CD14-positive monocyte (primary cell): ENCODE data around the gene ZNF844. TPM values are rescaled to one million over a fixed set of nuclear protein-coding genes. Genes with fewer than 3 reads are reported as not detected.

Source experiments
- DNase-seq, 3 donors: peaks; one replicate each; pipeline ENCODE4 v3.0.0-alpha.2; 2011 to 2022
- H2AFZ ChIP-seq: 2 replicates; pipeline ENCODE4 v1.6.0; 2012; ENCODE audit warnings: mild to moderate bottlenecking, low read depth, low read length, inconsistent platforms; ENCODE audit not compliant: insufficient read depth, poor library complexity, severe bottlenecking
- H3K27ac ChIP-seq, 2 donors: 1 replicate in 1 of 2; 2 replicates in 1 of 2; pipeline ENCODE4 v1.5.1; 2012 to 2013; ENCODE audit warnings: low read length in 2 of 2, control low read depth in 1 of 2, inconsistent platforms in 1 of 2, low read depth in 1 of 2, mild to moderate bottlenecking in 1 of 2
- H3K27me3 ChIP-seq, 2 donors: one replicate each; pipeline versions ENCODE4 v1.6.0 to v1.6.1; 2011 to 2013; ENCODE audit warnings: low read length in 2 of 2; ENCODE audit not compliant: control insufficient read depth in 2 of 2, insufficient read depth in 2 of 2
- H3K36me3 ChIP-seq, 2 donors: replicated peaks in 1 of 2; 1 replicate in 1 of 2; 2 replicates in 1 of 2; pipeline versions ENCODE4 v1.5.1 to v1.6.1; 2012 to 2013; ENCODE audit warnings: low read length in 2 of 2, control low read depth in 1 of 2, inconsistent platforms in 1 of 2, mild to moderate bottlenecking in 1 of 2; ENCODE audit not compliant: insufficient read depth in 2 of 2, control insufficient read depth in 1 of 2
- H3K4me1 ChIP-seq, 2 donors: 1 replicate in 1 of 2; 2 replicates in 1 of 2; pipeline versions ENCODE4 v1.5.1 to v1.6.1; 2012 to 2013; ENCODE audit warnings: low read length in 2 of 2, control low read depth in 1 of 2, inconsistent platforms in 1 of 2, mild to moderate bottlenecking in 1 of 2, moderate library complexity in 1 of 2; ENCODE audit not compliant: insufficient read depth in 2 of 2, control insufficient read depth in 1 of 2
- H3K4me2 ChIP-seq: replicated peaks from 2 replicates; pipeline ENCODE3; 2012; ENCODE audit warnings: low read length, moderate library complexity, mild to moderate bottlenecking; ENCODE audit not compliant: poor library complexity, severe bottlenecking; ENCODE audit errors: extremely low read depth
- H3K4me3 ChIP-seq, 3 experiments: fragments of 200-600 bp in 1 of 3; sonication (generic) in 1 of 3; replicated peaks in 1 of 3; 1 replicate in 2 of 3; 2 replicates in 1 of 3; pipeline ENCODE4 v1.5.1; 2011 to 2013; ENCODE audit warnings: low read length in 3 of 3, mild to moderate bottlenecking in 3 of 3, control low read depth in 2 of 3, low read depth in 2 of 3, inconsistent platforms in 1 of 3, moderate library complexity in 1 of 3
- H3K79me2 ChIP-seq: 2 replicates; pipeline ENCODE4 v1.6.0; 2012; ENCODE audit warnings: mild to moderate bottlenecking, control low read depth, inconsistent platforms, low read length, moderate library complexity; ENCODE audit not compliant: insufficient read depth
- H3K9ac ChIP-seq: 2 replicates; pipeline ENCODE4 v1.6.0; 2017; ENCODE audit warnings: low read length, mild to moderate bottlenecking; ENCODE audit not compliant: insufficient read depth, poor library complexity, severe bottlenecking
- H3K9me3 ChIP-seq, 2 donors: replicated peaks in 1 of 2; 1 replicate in 1 of 2; 2 replicates in 1 of 2; pipeline versions ENCODE4 v1.5.1 to v1.6.1; 2012 to 2013; ENCODE audit warnings: low read length in 2 of 2, control low read depth in 1 of 2; ENCODE audit not compliant: control insufficient read depth in 1 of 2, insufficient read depth in 1 of 2
- H4K20me1 ChIP-seq: 2 replicates; pipeline ENCODE4 v1.6.0; 2012; ENCODE audit warnings: mild to moderate bottlenecking, low read length, control low read depth, moderate library complexity; ENCODE audit not compliant: insufficient read depth
- H3K27ac Mint-ChIP-seq, 7 donors: one replicate each; pipeline ENCODE4 v1.8.0; 2020; ENCODE audit warnings: mild to moderate bottlenecking in 7 of 7, mixed read lengths in 7 of 7, moderate library complexity in 6 of 7, inconsistent platforms in 2 of 7
- H3K27me3 Mint-ChIP-seq, 3 donors: one replicate each; pipeline ENCODE4 v1.8.0; 2021 to 2022; ENCODE audit warnings: low read depth in 3 of 3, mild to moderate bottlenecking in 3 of 3, mixed read lengths in 3 of 3, moderate library complexity in 3 of 3, inconsistent platforms in 1 of 3
- H3K36me3 Mint-ChIP-seq, 2 donors: one replicate each; pipeline ENCODE4 v1.8.0; 2020; ENCODE audit warnings: mixed read lengths in 2 of 2, inconsistent platforms in 1 of 2, mild to moderate bottlenecking in 1 of 2
- H3K4me1 Mint-ChIP-seq: one replicate; pipeline ENCODE4 v1.8.0; 2020; ENCODE audit warnings: mild to moderate bottlenecking, mixed read lengths
- H3K4me3 Mint-ChIP-seq, 2 donors: one replicate each; pipeline ENCODE4 v1.8.0; 2020; ENCODE audit warnings: mild to moderate bottlenecking in 2 of 2, mixed read lengths in 2 of 2, moderate library complexity in 1 of 2
- H3K9me3 Mint-ChIP-seq, 7 donors: one replicate each; pipeline ENCODE4 v1.8.0; 2020 to 2022; ENCODE audit warnings: mixed read lengths in 7 of 7, mild to moderate bottlenecking in 6 of 7, moderate library complexity in 6 of 7, inconsistent platforms in 2 of 7
- CTCF ChIP-seq: fragments of 200-600 bp; IDR thresholded peaks from one replicate; pipeline ENCODE4 v1.8.0; 2022; ENCODE audit warnings: antibody characterized with exemption, mild to moderate bottlenecking
- WGBS: methylation state at CpG from one replicate; pipeline ENCODE4 v1.1.5; 2013; ENCODE audit warnings: missing lambda C conversion rate; ENCODE audit not compliant: insufficient coverage; 5-methylcytosine and 5-hydroxymethylcytosine counted together
- intact Hi-C, 2 donors: fragments of 100-400 bp; cut with micrococcal nuclease; formaldehyde crosslinking; loops; one replicate each; pipeline versions ENCODE4 v1.15.0 to v1.15.1; 2023
- polyA plus RNA-seq, 3 donors: library from polyadenylated mRNA; depleted of rRNA in 1 of 3; unstranded in 2 of 3; stranded (reverse) in 1 of 3; fragments of 300-500 nt in 2 of 3; fragments of >200 nt in 1 of 3; fragmentation: Illumina TruSeq in 2 of 3; gene quantifications; 1 replicate in 2 of 3; 2 replicates in 1 of 3; pipeline ENCODE4 v1.2.3, GENCODE V29; 2012 to 2021

ZNF844 gene
- polyA plus RNA-seq, 3 donors = 1.9 to 2.2 (median 2.0) TPM

DNA sequence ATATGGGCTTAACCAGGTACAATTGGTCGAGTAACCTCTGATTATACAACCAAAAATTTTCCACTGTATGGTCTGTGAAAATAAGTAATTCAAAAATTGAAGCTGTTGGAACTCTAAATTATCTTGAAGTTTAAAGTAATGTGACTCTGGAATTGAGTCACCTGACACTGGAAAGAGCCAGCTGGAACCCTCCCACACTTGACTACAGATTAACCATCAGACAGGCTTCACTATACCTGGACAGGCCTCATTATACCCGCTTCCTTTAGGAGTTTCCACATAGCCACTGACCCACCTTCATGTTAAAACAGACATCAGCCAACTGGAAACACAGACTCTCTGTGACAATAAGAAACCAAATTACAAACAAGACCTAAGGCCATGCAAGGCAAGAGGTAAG, 30.3 kb upstream of the ZNF844 start:
- intact Hi-C loops = loop anchor here in 1 of 2 donors (2.0 kb wide), 1 partner anchor 69 kb away; the partner anchor contains the start of gene ZNF763
- H3K9me3 ChIP-seq = peaks cover 5 to 18% of the 10 kb centered on the region in 2 donors
- no peak overlapping the region for H3K27ac Mint-ChIP-seq
- peaks cover 3 to 38% (median 29%) of the 10 kb centered on the region in 7 donors for H3K9me3 Mint-ChIP-seq
- 100% methylated on average over 1 of the region's 2 CpGs for WGBS
- no peak overlapping the region for H3K4me3 ChIP-seq
- H3K27ac ChIP-seq = no peak overlapping the region
- no peak overlapping the region for H2AFZ ChIP-seq
- peaks cover 11 to 13% of the 10 kb centered on the region in 2 donors for H3K4me1 ChIP-seq
- no peaks in the 10 kb centered on the region for H3K36me3 ChIP-seq
- no peaks in the 10 kb centered on the region for H4K20me1 ChIP-seq
- H3K4me1 Mint-ChIP-seq = peaks cover 18% of the 10 kb centered on the region
- H3K27me3 Mint-ChIP-seq = peaks cover 0 to 8% (median 5%) of the 10 kb centered on the region in 3 donors
- peak overlapping the region in 1 of 2 donors; percentile 24 for H3K4me3 Mint-ChIP-seq
- TF ChIP-seq CTCF = no peak
- H3K4me2 ChIP-seq = no peak overlapping the region
- H3K9ac ChIP-seq = no peak overlapping the region
- H3K36me3 Mint-ChIP-seq = peaks cover 3 to 4% of the 10 kb centered on the region in 2 donors
- H3K27me3 ChIP-seq = peaks cover 0 to 4% of the 10 kb centered on the region in 2 donors
- no peaks in the 10 kb centered on the region for H3K79me2 ChIP-seq
- no peak for DNase-seq

GRCh38 chr19:12034620-12035019, 29.9 kb upstream of the ZNF844 start:
- H3K27me3 ChIP-seq = peaks cover 0 to 4% of the 10 kb centered on the region in 2 donors
- no peaks in the 10 kb centered on the region for H4K20me1 ChIP-seq
- H3K27ac ChIP-seq = no peak overlapping the region
- no peaks in the 10 kb centered on the region for H3K79me2 ChIP-seq
- no peak overlapping the region for H3K4me2 ChIP-seq
- Mint-ChIP-seq H3K27me3 (peaks cover 0 to 8% (median 5%) of the 10 kb centered on the region in 3 donors), H3K4me3 (peak overlapping the region in 1 of 2 donors; percentile 5), H3K9me3 (peaks cover 7 to 38% (median 29%) of the 10 kb centered on the region in 7 donors), H3K36me3 (peaks cover 3 to 4% of the 10 kb centered on the region in 2 donors), H3K4me1 (peaks cover 18% of the 10 kb centered on the region), H3K27ac (peak overlapping the region in 1 of 7 donors; percentile 45)
- intact Hi-C loops = loop anchor here in 1 of 2 donors (2.0 kb wide), 1 partner anchor 70 kb away; the partner anchor contains the start of gene ZNF763
- peak overlapping the region in 1 of 3 experiments; percentile 86 for H3K4me3 ChIP-seq
- TF ChIP-seq CTCF = no peak
- H2AFZ ChIP-seq = peak overlapping the region; percentile 93
- peaks cover 11 to 13% of the 10 kb centered on the region in 2 donors for H3K4me1 ChIP-seq
- 53% methylated on average over 6 of the region's 8 CpGs for WGBS
- no peak overlapping the region for H3K9ac ChIP-seq
- peaks cover 1 to 18% of the 10 kb centered on the region in 2 donors for H3K9me3 ChIP-seq
- H3K36me3 ChIP-seq = no peaks in the 10 kb centered on the region
- no peak for DNase-seq
